ENCODE measurements around the gene FMNL1.
A peak's percentile ranks its signal among the peaks of the same experiment; 100 is the strongest.

FMNL1 gene

GRCh38 chr17:45279898-45280297 lies 58.2 kb downstream of the FMNL1 start:
- no peak for DNase-seq (ENCODE audit: low spot score)

DNA sequence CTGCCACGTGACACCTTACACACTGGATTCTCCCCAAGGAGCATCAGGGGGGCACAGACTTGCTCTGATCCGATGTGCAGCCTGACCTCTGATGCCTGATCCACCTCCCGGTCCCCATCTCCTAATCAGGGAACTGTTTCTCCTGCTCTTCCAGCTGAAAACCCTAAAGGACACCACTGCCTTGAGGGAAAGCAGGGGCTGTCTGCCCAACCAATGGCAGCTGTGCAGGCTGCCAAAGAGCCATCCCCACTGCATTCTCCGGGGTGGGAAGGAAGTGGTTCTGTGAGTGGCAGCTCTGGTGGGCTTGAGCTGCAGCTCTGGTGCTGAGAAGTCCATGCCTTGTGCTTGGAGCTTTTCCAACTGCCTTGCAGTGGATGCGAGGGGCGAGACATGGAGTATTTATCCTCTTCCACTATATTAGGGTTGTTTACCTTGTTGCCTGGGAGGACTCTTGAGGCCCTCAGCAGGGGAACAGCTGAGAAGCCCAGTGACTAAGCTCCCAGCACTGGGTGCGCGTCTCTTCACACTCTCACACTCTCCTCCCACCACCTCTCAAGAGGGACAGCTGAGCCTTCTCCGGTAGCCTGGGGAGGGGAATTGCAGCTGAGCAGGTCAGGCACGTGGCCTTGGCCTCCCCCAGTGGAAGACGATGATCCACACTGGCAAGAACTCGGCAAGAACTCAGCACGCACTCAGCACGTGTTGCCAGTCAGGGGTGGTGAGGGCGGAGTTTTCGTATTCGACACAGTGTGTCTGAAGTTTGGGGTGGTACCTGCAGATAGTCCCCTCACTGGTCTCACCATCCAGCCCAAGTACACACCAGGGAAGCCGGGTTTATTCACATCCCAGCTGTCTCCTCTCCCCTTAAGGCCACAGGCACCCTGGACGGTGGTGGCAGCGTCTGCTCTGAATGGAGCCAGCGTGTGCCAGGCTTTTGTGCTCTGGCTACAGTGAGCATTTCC lies 61.3 kb downstream of the FMNL1 start:
- no peak for DNase-seq (ENCODE audit: low spot score)

DNA sequence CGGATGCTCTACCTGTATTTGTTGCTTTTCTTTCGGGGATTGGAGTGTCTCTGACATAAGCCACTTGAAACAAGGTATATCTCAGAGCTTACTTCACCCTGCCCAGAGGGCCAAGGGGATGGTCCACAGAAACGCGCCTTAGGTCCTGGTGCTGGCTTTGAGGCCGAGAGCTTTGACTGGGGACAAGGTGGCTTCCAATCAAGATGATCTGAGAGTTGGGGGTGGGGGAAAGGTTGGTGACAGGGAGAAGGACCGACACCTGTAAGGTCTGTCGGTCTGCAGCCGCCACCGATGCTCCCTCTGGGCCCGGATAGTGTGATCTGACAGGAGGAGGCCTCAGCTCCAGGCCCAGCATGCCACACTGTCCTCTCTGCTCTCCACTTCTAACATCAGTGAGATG lies 62.0 kb downstream of the FMNL1 start:
- DNase-seq (ENCODE audit: low spot score): no peak

DNA sequence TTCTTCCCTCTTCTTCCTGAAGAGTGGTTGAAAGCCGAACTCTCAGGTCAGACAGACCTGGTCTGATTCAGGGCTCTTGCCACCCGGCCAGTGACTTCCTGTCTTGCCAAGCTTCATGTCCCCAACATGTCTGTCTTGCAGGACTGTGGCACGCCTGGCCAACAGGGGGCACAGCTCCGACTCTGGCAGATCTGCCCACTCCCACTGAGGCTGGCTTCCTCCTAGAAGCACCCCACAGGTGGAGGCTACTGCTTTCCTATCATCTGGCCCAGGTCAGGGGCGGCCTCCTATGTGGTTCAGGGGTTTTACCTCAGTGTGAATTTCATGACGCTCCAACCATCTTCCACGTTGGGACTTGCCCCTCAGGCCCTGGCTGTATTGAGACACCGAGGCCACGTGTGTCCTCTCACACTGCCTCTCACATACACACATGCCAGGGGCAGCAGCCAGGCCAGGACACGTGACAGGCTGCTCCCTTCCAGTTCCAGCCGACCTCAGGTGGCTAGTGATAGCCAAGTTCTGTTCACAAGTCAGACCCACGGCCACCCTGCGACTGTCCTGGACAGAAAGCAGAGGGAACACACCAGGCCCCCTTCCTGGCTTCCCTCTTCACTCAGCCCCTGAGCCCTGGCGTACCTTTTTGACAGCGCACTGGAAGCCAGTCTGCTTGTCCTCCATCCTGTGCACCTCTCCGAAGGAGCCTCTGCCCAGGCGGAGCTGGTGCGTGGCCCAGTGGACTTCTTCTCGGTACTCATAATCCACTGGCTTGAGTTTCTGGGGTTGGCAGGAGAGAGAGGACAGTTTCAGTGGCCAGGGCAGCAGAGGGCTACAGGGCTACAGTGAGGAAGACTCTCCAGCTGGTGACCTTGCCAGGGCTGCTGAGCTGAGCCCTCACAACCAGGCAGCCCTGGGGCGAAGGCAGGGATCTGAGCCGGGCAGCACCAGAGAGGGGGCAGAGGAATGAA lies 62.8 kb downstream of the FMNL1 start:
- peak; percentile 25 for DNase-seq (ENCODE audit: low spot score)

DNA sequence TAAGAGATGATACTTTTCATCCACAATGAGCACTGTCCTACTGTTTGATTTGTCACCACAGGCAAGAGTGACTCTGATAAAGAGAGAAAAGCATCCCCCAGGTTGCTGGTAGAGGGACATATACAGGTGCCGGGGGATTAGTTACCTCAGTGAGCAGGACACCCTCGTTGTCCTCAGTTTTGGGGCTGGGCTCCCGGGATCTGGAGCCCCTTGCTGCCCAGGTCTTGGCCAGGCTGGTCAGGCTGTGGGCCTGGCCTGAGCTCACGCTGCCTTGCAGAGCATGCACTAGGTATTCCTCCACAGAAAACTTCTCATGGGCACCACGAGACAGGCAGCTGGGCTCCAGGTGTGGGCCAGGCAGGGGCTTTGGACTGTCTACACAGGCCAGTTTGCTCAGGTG lies 64.6 kb downstream of the FMNL1 start:
- DNase-seq (ENCODE audit: low spot score): no peak

DNA sequence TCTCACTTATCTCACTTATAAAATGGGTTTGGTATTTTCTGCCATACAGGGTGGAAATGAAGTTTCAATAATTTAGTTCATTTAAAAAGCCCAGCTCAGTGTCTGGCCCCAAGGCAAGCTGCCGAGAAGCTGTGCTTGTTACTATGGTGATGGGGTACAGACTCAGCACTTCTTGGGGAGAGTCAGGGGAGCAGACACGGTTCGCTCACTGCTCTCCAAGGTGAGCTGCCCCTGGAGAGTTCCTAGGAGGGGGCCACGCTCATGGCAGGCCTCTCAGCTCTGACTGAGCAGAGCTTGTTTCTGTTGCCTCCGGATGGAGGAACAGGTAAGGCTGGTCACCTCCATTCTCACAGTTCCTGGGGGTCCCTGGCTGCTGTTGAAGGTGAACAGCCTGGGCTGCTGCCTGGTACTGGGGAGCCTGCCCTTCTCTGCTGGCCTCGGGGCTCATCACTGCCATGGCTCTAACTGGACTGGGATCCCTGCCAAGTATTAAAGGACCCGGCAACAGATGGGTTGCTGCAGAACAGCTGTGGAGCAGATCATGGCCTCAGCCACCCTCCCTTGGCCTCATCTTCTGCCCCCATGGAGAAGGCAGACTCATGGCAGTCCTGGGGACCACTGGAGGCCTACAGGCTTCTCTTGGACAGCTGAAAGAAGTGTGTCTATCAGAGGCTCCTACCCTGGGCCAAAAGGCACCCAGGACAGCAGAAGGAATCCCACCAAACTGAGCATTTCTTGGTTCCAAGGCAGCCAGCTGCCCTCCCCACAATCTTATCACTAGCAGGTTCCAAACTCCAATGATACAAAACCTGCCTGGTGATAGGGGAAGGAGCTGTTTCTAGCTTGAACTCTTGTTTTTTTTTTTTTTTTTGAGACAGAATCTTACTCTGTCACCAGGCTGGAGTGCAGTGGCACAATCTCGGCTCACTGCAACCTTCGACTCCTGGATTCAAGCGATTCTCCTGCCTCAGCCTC lies 66.1 kb downstream of the FMNL1 start:
- no peak for DNase-seq (ENCODE audit: low spot score)

DNA sequence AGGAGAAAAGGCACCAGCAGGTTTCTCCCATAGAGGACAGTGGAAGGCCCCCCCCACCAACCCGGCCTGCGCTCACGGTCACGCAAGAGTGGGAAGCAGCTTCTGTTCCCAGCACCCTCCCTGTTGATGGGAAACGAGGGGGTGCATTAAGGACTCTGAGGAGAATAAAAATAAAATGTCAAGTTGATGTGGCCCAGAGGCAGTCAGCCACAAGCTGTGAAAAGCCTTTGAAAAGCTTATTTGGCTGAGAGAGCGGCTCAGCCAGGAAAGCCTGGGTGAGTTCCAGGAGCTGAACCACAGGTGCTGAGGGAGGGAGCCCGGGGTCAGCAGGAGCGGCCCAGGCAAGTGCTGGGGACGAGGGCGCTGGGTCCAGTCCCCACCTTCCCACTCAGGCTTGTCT lies 67.1 kb downstream of the FMNL1 start:
- no peak for DNase-seq (ENCODE audit: low spot score)

DNA sequence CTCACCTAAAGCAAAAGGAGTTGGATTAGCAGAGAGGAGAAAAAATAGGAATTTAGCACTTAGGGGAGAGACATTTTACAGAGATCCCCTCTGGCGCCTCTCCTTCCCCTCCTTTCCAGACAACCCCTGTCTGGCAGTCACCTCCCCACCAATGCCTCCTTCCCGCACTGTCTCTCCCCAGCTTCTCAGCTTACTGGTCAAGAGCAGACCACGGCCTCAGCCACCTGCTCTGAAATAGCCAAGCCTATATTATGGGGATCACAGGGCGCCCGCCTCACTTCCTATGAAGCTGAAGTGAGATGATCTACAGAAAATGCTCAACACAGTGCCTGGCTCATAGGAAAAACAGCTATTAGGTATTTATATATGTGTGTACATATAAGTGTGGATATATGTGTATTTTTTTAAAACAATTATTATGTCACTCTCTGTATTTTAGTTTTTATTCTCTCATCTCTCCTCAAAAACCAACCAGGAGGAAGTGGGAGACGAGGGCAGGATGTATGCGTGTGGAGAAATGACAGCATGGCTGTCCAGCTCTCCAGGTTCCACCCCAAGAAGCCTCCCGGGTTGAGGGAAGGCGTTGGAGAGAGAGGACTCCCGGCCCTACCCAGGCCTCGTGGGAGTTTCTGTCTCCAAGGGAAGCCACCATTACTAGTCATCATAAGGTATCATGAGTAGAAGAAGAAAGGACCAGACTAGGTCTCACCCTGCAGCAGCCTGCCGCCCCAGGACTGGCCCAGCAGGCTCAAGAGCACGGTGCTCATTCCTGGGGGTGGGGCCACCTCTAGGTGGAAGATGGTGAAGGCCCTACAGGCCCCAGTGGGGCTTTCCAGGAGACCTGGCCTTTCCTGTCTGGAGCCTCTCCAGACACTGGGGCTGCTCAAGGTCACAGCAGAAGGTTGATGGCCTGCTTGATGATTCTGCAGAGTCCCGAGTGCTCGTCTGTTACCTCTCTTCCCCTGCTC lies 67.9 kb downstream of the FMNL1 start:
- no peak for DNase-seq (ENCODE audit: low spot score)

DNA sequence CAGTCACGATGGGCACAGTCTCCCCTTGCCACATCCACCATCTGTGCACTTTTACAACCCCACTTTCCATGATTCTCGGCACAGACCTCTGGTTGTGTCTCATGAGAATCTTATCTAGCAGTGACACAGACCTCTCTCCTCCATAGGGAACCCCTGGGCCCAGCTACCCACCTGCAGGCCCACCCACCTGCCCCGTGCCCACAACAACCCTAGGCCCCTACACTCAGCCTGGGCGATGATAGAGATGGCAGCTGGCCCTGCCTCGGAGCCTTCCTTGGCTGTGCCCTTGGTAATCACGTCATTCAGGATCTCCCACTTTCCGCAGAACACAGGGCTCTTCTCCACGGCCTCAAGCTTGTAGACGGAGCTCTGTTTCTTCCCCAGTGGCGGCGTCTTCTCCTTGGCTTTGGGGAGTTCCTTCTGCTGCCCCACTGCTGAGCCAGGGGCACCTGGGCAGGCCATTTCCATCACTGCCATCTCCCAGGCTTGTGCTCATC lies 68.6 kb downstream of the FMNL1 start:
- no peak for DNase-seq (ENCODE audit: low spot score)

- DNase-seq (ENCODE audit: low spot score): no peak
These were observed 69.6 kb downstream of the FMNL1 start for GRCh38 chr17:45291171-45291805.

GRCh38 chr17:45292696-45293412 lies 71.2 kb downstream of the FMNL1 start:
- no peak for DNase-seq (ENCODE audit: low spot score)

DNA sequence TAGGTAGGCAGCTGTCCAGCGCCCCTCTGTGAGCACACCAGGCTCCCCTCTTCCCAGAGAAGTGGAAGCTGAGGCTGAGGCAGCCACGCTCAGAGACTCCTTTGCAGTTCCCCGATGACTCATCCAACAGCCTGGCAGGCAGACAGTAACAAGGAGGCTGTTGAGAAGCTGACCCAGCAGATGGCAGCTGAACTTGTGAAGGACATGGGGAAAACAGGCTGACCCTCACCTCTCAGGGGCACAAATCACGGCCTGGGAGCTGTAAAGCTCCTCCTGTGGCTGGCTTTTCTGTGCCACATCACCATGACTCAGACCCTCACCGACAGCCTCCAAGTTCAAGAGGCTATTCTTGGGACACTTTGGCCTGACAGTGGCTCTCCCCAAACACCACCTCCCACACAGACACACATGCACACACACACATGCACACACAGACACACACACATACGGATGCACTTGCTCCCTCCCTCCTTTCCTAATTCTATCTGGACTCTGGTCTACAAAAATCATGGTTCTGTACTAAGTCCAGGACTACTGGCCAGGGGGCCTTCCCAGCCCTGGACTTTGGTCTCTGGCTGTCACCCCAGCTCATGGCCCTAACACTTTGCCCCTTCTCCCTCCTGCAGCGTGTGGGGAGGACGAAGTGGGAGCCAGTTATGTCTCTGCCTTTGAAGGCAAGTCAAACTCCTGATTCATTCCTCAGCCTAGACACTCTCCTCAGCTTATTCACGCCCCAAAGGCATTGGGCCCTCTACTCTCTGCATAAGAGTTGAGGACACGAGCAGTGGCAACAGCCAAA lies 71.9 kb downstream of the FMNL1 start:
- peak; percentile 48 for DNase-seq (ENCODE audit: low spot score)

GRCh38 chr17:45294506-45294905 lies 72.8 kb downstream of the FMNL1 start:
- no peak for DNase-seq (ENCODE audit: low spot score)

- DNase-seq (ENCODE audit: low spot score): no peak
These were observed 74.5 kb downstream of the FMNL1 start for GRCh38 chr17:45296003-45296832.

DNA sequence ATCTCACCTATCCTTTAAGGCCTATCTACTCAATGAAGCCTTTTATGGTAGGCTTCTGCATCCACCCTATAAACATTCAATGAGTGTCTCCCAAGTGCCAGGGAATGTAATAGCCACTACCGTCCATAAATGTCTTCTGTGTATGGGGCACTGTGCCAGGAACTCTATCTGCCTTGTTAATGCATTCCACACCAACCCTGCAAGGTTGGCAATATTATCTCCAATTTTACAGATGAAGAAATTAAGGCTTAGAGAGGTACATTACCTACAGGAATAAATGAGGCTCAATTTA lies 75.1 kb downstream of the FMNL1 start:
- DNase-seq (ENCODE audit: low spot score): no peak
